K562 (cell line): ENCODE measurements around the gene CALCOCO2. TPM values are rescaled to one million over a fixed set of nuclear protein-coding genes. Genes with fewer than 3 reads are reported as not detected.

Experiments
- C11orf30 ChIP-seq: fragments of 450-650 bp; IDR thresholded peaks from 2 replicates; pipeline ENCODE4 v1.6.1; 2016; ENCODE audit warnings: low read depth, mild to moderate bottlenecking
- CTBP1 ChIP-seq: fragments of 450-650 bp; IDR thresholded peaks from 2 replicates; pipeline ENCODE4 v1.6.1; 2016; ENCODE audit warnings: borderline replicate concordance
- KAT2B ChIP-seq: IDR thresholded peaks from one replicate; pipeline ENCODE4 v1.6.1; 2012; ENCODE audit warnings: low read depth, mild to moderate bottlenecking, control low read depth, inconsistent platforms, low read length, moderate library complexity
- NR2C2 ChIP-seq, 2 experiments: fragments of 200-800 bp in 1 of 2; sonication (Bioruptor generic) in 1 of 2; sonication (generic) in 1 of 2; formaldehyde crosslinking in 1 of 2; IDR thresholded peaks; 2 replicates each; pipeline versions ENCODE4 v1.6.1 to v1.8.0; 2016 to 2022; ENCODE audit warnings: mild to moderate bottlenecking in 1 of 2, missing compliant biosample characterization in 1 of 2, missing genetic modification characterization in 1 of 2, missing genetic modification reagents in 1 of 2
- RAD51 ChIP-seq: fragments of 450-650 bp; IDR thresholded peaks from 2 replicates; pipeline ENCODE4 v1.7.1; 2016; ENCODE audit warnings: low read depth, mild to moderate bottlenecking, borderline replicate concordance
- TEAD1 ChIP-seq, 2 experiments: fragments of 450-650 bp in 1 of 2; sonication (generic) in 1 of 2; formaldehyde crosslinking; IDR thresholded peaks; 2 replicates each; pipeline versions ENCODE4 v1.4.0 to v1.8.0; 2020 to 2022; ENCODE audit warnings: mild to moderate bottlenecking in 2 of 2, missing genetic modification reagents in 1 of 2
- YBX1 ChIP-seq: fragments of 450-650 bp; IDR thresholded peaks from 2 replicates; pipeline ENCODE4 v1.7.1; 2016; ENCODE audit warnings: mild to moderate bottlenecking
- ZNF316 ChIP-seq: fragments of 450-650 bp; IDR thresholded peaks from 2 replicates; pipeline ENCODE4 v1.6.1; 2016
- ZNF766 ChIP-seq: fragments of 200-800 bp; sonication (Bioruptor generic); conservative IDR thresholded peaks from 2 replicates; pipeline ENCODE4 v1.6.1; 2016; ENCODE audit warnings: missing genetic modification characterization, missing compliant biosample characterization
- polyA plus RNA-seq, 8 experiments: library from polyadenylated mRNA; depleted of rRNA in 4 of 8; stranded (reverse) in 5 of 8; unstranded in 3 of 8; fragments of >200 nt; fragmentation: Nextera tagmentation in 2 of 8; fragmentation: Illumina TruSeq in 1 of 8; extraction: Ambion mirVana in 2 of 8; extraction: Trizol in 1 of 8; gene quantifications; 2 replicates each; pipeline versions ENCODE4 v1.2.1 to v1.2.3, GENCODE V29; 2011 to 2014; ENCODE audit warnings: inconsistent platforms in 1 of 8, missing spikeins in 1 of 8
- total RNA-seq, 7 experiments: library from RNA; depleted of rRNA in 6 of 7; stranded (reverse); fragments of >200 nt in 6 of 7; fragmentation: Illumina TruSeq in 2 of 7; extraction: Trizol in 2 of 7; gene quantifications; 2 replicates each; pipeline versions ENCODE4 v1.2.1 to v1.2.3, GENCODE V29; 2011 to 2021; ENCODE audit warnings: low replicate concordance in 1 of 7
- TF ChIP-seq, protein P1 (sequence below): sonication (generic); formaldehyde crosslinking; IDR thresholded peaks from 2 replicates; pipeline ENCODE4 v1.8.1; 2023; ENCODE audit warnings: mild to moderate bottlenecking, missing genetic modification reagents
- TF ChIP-seq, protein P2 (sequence below): fragments of 450-650 bp; IDR thresholded peaks from 2 replicates; pipeline ENCODE4 v1.6.1; 2016; ENCODE audit warnings: mild to moderate bottlenecking
- TF ChIP-seq, protein P3 (sequence below), 2 experiments: fragments of 450-650 bp in 1 of 2; sonication (generic) in 1 of 2; formaldehyde crosslinking in 1 of 2; IDR thresholded peaks in 1 of 2; conservative IDR thresholded peaks in 1 of 2; 2 replicates each; pipeline versions ENCODE4 v1.6.1 to v1.8.1; 2016 to 2023; ENCODE audit warnings: mild to moderate bottlenecking in 2 of 2, moderate library complexity in 2 of 2, inconsistent platforms in 1 of 2, missing genetic modification reagents in 1 of 2
- TF ChIP-seq, protein P4 (sequence below): sonication (generic); formaldehyde crosslinking; IDR thresholded peaks from 2 replicates; pipeline ENCODE4 v1.8.0; 2022; ENCODE audit warnings: missing genetic modification reagents, mild to moderate bottlenecking, borderline replicate concordance

CALCOCO2 gene
- total and polyA plus RNA-seq, 9 of the 15 experiments (the other 6 are each of a cell fraction or from before 2014, with no cell fraction given): 24.1 to 87.3 (median 67.5) TPM

DNA sequence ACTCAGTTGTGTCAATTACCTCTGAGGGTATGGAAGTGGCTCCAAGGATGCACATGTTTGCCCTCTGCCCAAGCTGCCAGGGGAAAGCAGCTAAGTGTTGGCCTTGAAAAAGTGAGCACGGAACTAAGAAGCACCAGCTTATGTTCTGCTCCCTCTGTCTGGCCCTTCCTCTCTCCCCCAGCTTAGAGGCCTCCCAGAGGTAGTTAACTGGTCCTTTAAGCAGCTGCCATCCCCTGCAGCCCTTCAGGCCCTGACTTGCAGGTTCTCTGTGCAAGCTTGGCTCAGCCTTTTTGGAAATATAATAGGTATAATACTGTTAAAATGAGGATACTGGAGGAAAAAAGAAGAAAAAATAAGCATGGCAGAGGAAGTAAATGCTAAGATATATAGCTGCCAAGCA, 70.4 kb downstream of the CALCOCO2 start (continued):
- TF ChIP-seq, protein P1, sequence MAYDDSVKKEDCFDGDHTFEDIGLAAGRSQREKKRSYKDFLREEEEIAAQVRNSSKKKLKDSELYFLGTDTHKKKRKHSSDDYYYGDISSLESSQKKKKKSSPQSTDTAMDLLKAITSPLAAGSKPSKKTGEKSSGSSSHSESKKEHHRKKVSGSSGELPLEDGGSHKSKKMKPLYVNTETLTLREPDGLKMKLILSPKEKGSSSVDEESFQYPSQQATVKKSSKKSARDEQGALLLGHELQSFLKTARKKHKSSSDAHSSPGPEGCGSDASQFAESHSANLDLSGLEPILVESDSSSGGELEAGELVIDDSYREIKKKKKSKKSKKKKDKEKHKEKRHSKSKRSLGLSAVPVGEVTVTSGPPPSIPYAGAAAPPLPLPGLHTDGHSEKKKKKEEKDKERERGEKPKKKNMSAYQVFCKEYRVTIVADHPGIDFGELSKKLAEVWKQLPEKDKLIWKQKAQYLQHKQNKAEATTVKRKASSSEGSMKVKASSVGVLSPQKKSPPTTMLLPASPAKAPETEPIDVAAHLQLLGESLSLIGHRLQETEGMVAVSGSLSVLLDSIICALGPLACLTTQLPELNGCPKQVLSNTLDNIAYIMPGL: no peak
- TF ChIP-seq ZNF316 (no peak), ZNF766 (CRISPR knock-in tag) (no peak), NR2C2 (CRISPR knock-in tag; IDR thresholded peaks at IDR 0.05) (no peak), NR2C2 (tag; IDR thresholded peaks at IDR 0.05) (no peak), C11orf30 (no peak), KAT2B (no peak), RAD51 (no peak), TEAD1 (CRISPR knock-in tag; IDR thresholded peaks at IDR 0.05) (no peak), CTBP1 (no peak), YBX1 (no peak)
- TF ChIP-seq, protein P2, sequence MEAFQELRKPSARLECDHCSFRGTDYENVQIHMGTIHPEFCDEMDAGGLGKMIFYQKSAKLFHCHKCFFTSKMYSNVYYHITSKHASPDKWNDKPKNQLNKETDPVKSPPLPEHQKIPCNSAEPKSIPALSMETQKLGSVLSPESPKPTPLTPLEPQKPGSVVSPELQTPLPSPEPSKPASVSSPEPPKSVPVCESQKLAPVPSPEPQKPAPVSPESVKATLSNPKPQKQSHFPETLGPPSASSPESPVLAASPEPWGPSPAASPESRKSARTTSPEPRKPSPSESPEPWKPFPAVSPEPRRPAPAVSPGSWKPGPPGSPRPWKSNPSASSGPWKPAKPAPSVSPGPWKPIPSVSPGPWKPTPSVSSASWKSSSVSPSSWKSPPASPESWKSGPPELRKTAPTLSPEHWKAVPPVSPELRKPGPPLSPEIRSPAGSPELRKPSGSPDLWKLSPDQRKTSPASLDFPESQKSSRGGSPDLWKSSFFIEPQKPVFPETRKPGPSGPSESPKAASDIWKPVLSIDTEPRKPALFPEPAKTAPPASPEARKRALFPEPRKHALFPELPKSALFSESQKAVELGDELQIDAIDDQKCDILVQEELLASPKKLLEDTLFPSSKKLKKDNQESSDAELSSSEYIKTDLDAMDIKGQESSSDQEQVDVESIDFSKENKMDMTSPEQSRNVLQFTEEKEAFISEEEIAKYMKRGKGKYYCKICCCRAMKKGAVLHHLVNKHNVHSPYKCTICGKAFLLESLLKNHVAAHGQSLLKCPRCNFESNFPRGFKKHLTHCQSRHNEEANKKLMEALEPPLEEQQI: no peak
- TF ChIP-seq, protein P3, sequence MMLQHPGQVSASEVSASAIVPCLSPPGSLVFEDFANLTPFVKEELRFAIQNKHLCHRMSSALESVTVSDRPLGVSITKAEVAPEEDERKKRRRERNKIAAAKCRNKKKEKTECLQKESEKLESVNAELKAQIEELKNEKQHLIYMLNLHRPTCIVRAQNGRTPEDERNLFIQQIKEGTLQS (IDR thresholded peaks at IDR 0.05): no peak
- TF ChIP-seq, protein P3 (CRISPR knock-in tag; conservative IDR thresholded peaks at IDR 0.05): no peak
- TF ChIP-seq, protein P4, sequence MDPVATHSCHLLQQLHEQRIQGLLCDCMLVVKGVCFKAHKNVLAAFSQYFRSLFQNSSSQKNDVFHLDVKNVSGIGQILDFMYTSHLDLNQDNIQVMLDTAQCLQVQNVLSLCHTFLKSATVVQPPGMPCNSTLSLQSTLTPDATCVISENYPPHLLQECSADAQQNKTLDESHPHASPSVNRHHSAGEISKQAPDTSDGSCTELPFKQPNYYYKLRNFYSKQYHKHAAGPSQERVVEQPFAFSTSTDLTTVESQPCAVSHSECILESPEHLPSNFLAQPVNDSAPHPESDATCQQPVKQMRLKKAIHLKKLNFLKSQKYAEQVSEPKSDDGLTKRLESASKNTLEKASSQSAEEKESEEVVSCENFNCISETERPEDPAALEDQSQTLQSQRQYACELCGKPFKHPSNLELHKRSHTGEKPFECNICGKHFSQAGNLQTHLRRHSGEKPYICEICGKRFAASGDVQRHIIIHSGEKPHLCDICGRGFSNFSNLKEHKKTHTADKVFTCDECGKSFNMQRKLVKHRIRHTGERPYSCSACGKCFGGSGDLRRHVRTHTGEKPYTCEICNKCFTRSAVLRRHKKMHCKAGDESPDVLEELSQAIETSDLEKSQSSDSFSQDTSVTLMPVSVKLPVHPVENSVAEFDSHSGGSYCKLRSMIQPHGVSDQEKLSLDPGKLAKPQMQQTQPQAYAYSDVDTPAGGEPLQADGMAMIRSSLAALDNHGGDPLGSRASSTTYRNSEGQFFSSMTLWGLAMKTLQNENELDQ (CRISPR knock-in tag): no peak
